ENCODE data around the gene ZBTB8A.

- no peak for TF ChIP-seq CTCF (IDR thresholded peaks at IDR 0.05 in 4 of 5, conservative IDR thresholded peaks at IDR 0.05 in 1 of 5)
- TF ChIP-seq POLR2A (IDR thresholded peaks at IDR 0.05): no peak
Measured at GRCh38 chr1:32489774-32490454, 49.3 kb upstream of the ZBTB8A start.
